ENCODE results near the gene CCDC117.

DNA sequence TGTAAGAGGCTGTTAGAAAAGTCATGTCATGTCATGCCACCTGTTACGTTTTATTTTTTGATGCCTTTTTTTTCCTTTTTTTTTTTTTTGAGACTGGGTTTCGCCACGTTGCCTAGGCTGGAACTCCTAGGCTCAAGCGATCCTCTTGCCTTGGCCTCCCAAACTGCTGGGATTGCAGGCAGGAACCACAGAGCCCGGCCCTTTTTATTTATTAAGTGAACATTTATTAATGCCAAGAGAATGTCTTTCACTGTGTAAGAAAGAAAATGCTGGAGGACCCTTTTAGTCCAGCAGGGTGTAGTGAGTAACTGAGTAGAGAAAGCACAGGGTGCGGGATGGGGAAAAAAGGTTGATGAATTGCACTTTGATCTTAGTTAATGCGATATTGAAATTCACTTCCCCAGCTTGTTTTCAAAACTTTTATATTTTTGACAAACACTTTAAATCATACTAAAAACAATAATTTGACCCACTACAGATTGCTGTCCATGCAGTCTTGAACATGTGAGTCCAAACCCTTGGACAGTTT is 30.2 kb downstream of the CCDC117 start:
- TF ChIP-seq POLR2A (IDR thresholded peaks at IDR 0.05) = no peak
- TF ChIP-seq, protein P1, sequence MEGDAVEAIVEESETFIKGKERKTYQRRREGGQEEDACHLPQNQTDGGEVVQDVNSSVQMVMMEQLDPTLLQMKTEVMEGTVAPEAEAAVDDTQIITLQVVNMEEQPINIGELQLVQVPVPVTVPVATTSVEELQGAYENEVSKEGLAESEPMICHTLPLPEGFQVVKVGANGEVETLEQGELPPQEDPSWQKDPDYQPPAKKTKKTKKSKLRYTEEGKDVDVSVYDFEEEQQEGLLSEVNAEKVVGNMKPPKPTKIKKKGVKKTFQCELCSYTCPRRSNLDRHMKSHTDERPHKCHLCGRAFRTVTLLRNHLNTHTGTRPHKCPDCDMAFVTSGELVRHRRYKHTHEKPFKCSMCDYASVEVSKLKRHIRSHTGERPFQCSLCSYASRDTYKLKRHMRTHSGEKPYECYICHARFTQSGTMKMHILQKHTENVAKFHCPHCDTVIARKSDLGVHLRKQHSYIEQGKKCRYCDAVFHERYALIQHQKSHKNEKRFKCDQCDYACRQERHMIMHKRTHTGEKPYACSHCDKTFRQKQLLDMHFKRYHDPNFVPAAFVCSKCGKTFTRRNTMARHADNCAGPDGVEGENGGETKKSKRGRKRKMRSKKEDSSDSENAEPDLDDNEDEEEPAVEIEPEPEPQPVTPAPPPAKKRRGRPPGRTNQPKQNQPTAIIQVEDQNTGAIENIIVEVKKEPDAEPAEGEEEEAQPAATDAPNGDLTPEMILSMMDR (IDR thresholded peaks at IDR 0.05) = no peak
